ENCODE measurements around the gene TRIP13.
"Not testable (repeated sequence)": the region's sequence is repeated elsewhere in the genome, so short reads cannot be mapped to it uniquely, and the experiment has no call there.

DNA sequence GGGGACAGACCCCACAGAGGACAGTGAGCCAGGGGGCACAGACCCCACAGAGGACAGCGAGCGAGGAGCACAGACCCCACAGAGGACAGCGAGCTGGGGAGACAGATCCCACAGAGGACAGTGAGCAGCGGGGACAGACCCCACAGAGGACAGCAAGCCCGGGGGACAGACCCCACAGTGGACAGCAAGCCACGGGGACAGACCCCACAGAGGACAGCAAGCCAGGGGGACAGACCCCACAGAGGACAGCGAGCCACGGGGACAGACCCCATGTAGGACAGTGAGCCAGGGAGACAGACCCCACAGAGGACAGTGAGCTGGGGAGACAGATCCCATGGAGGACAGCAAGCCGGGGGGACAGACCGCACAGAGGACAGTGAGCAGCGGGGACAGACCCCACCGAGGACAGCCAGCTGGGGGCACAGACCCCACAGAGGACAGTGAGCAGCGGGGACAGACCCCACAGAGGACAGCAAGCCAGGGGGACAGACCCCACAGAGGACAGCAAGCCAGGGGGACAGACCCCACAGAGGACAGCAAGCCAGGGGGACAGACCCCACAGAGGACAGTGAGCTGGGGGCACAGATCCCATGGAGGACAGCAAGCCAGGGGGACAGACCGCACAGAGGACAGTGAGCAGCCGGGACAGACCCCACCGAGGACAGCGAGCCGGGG, 39.1 kb upstream of the TRIP13 start:
- TF ChIP-seq, protein P1, sequence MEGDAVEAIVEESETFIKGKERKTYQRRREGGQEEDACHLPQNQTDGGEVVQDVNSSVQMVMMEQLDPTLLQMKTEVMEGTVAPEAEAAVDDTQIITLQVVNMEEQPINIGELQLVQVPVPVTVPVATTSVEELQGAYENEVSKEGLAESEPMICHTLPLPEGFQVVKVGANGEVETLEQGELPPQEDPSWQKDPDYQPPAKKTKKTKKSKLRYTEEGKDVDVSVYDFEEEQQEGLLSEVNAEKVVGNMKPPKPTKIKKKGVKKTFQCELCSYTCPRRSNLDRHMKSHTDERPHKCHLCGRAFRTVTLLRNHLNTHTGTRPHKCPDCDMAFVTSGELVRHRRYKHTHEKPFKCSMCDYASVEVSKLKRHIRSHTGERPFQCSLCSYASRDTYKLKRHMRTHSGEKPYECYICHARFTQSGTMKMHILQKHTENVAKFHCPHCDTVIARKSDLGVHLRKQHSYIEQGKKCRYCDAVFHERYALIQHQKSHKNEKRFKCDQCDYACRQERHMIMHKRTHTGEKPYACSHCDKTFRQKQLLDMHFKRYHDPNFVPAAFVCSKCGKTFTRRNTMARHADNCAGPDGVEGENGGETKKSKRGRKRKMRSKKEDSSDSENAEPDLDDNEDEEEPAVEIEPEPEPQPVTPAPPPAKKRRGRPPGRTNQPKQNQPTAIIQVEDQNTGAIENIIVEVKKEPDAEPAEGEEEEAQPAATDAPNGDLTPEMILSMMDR (conservative IDR thresholded peaks at IDR 0.05) = not testable (repeated sequence)
- not testable (repeated sequence) for TF ChIP-seq ZFX (IDR thresholded peaks at IDR 0.05)
